Sigmoid colon (tissue), 7 donors: ENCODE data around the gene FBLN7. TPM values are rescaled to one million over a fixed set of nuclear protein-coding genes. Genes with fewer than 3 reads are reported as not detected.
"Not testable (repeated sequence)": the region's sequence is repeated elsewhere in the genome, so short reads cannot be mapped to it uniquely, and the experiment has no call there.

Experiments
- DNase-seq: peaks from one replicate; pipeline ENCODE4 v3.0.0-alpha.2; 2019
- H3K27ac ChIP-seq, 4 donors: fragments of 200-600 bp; sonication (generic); one replicate each; pipeline ENCODE4 v1.5.1; 2016 to 2019; ENCODE audit warnings: mild to moderate bottlenecking in 1 of 4
- H3K27me3 ChIP-seq, 3 donors: fragments of 200-600 bp; sonication (generic); one replicate each; pipeline ENCODE4 v1.5.1; 2019; ENCODE audit warnings: mild to moderate bottlenecking in 1 of 3
- H3K36me3 ChIP-seq, 4 donors: fragments of 200-600 bp; sonication (generic); one replicate each; pipeline ENCODE4 v1.5.1; 2016 to 2019
- H3K4me1 ChIP-seq, 4 donors: fragments of 200-600 bp; sonication (generic); one replicate each; pipeline ENCODE4 v1.5.1; 2017 to 2019
- H3K4me3 ChIP-seq, 4 donors: fragments of 200-600 bp; sonication (generic); one replicate each; pipeline ENCODE4 v1.5.1; 2017 to 2019; ENCODE audit warnings: mild to moderate bottlenecking in 2 of 4, moderate library complexity in 1 of 4
- H3K9me3 ChIP-seq, 4 donors: fragments of 200-600 bp in 3 of 4; sonication (generic) in 3 of 4; one replicate each; pipeline versions ENCODE4 v1.5.1 to v1.6.1; 2013 to 2019
- CTCF ChIP-seq, 4 experiments: fragments of 450-650 bp in 3 of 4; fragments of 200-600 bp in 1 of 4; IDR thresholded peaks; one replicate each; pipeline ENCODE4 v1.5.1; 2016 to 2019; ENCODE audit warnings: antibody characterized with exemption in 4 of 4, mild to moderate bottlenecking in 3 of 4, moderate library complexity in 2 of 4
- EP300 ChIP-seq, 4 donors: sonication (generic); formaldehyde crosslinking; IDR thresholded peaks; one replicate each; pipeline ENCODE4 v1.6.1; 2017; ENCODE audit warnings: antibody characterized with exemption in 4 of 4
- POLR2A ChIP-seq, 2 donors: fragments of 450-650 bp; IDR thresholded peaks; one replicate each; pipeline ENCODE4 v1.6.1; 2016; ENCODE audit warnings: antibody characterized with exemption in 2 of 2, mild to moderate bottlenecking in 2 of 2, moderate library complexity in 2 of 2
- POLR2AphosphoS5 ChIP-seq, 4 donors: sonication (generic); formaldehyde crosslinking; IDR thresholded peaks; one replicate each; pipeline ENCODE4 v1.6.1; 2017; ENCODE audit warnings: antibody characterized with exemption in 4 of 4
- WGBS, 2 donors: extraction: QIAGEN DNeasy Blood & Tissue Kit; methylation state at CpG; one replicate each; pipeline ENCODE4 v1.1.7; 2013; 5-methylcytosine and 5-hydroxymethylcytosine counted together
- intact Hi-C: fragments of 100-400 bp; cut with DNase I; formaldehyde crosslinking; loops from one replicate; pipeline ENCODE4 v1.15.1; 2023
- polyA plus RNA-seq, 3 donors: library from polyadenylated mRNA; stranded (reverse); fragments of 200-250 nt; gene quantifications; one replicate each; pipeline ENCODE4 v1.2.3, GENCODE V29; 2013
- total RNA-seq, 4 donors: library from RNA; depleted of rRNA; stranded (reverse); fragments of >200 nt; gene quantifications; one replicate each; pipeline ENCODE4 v1.1.0, GENCODE V29; 2016
- donor health status: healthy with polysubstance abuse.
- donor health status: Bipolar disorder and iron deficiency.
- donor health status: healthy.

Gene FBLN7
- total and polyA plus RNA-seq, 7 donors = 0.95 to 3.3 (median 1.1) TPM; not detected in 2

GRCh38 chr2:112198780-112199179 lies 60.6 kb downstream of the FBLN7 start:
- H3K9me3 ChIP-seq = peaks cover 0 to 4% (median 3%) of the 10 kb centered on the region in 4 donors
- intact Hi-C loops = no loop called here
- no peak overlapping the region for H3K27ac ChIP-seq
- TF ChIP-seq CTCF (IDR thresholded peaks at IDR 0.05) (no peak), POLR2A (IDR thresholded peaks at IDR 0.05) (no peak), POLR2AphosphoS5 (IDR thresholded peaks at IDR 0.05) (no peak), EP300 (IDR thresholded peaks at IDR 0.05) (no peak)
- DNase-seq = no peak
- no peaks in the 10 kb centered on the region for H3K36me3 ChIP-seq
- no peak overlapping the region for H3K4me3 ChIP-seq
- no peaks in the 10 kb centered on the region for H3K27me3 ChIP-seq
- no peaks in the 10 kb centered on the region for H3K4me1 ChIP-seq

GRCh38 chr2:112199188-112199587 lies 61.0 kb downstream of the FBLN7 start:
- H3K4me1 ChIP-seq = no peaks in the 10 kb centered on the region
- peaks cover 0 to 5% (median 3%) of the 10 kb centered on the region in 4 donors for H3K9me3 ChIP-seq
- H3K27me3 ChIP-seq = no peaks in the 10 kb centered on the region
- H3K27ac ChIP-seq = no peak overlapping the region
- no peak overlapping the region for H3K4me3 ChIP-seq
- intact Hi-C loops = no loop called here
- DNase-seq = no peak
- no peak for TF ChIP-seq CTCF (IDR thresholded peaks at IDR 0.05)
- TF ChIP-seq EP300 (IDR thresholded peaks at IDR 0.05) = no peak
- TF ChIP-seq POLR2A (IDR thresholded peaks at IDR 0.05) = no peak
- TF ChIP-seq POLR2AphosphoS5 (IDR thresholded peaks at IDR 0.05) = no peak
- WGBS, 2 donors = 82 to 90% methylated on average over 3 of the region's 3 CpGs
- no peaks in the 10 kb centered on the region for H3K36me3 ChIP-seq

GRCh38 chr2:112201696-112202430 lies 63.7 kb downstream of the FBLN7 start:
- Histone ChIP-seq H3K36me3 (no peaks in the 10 kb centered on the region), H3K4me1 (no peaks in the 10 kb centered on the region), H3K27me3 (no peaks in the 10 kb centered on the region), H3K9me3 (peaks cover 0 to 9% (median 4%) of the 10 kb centered on the region in 4 donors), H3K27ac (no peak overlapping the region), H3K4me3 (no peak overlapping the region)
- intact Hi-C loops = no loop called here
- TF ChIP-seq EP300 (IDR thresholded peaks at IDR 0.05) (no peak), POLR2AphosphoS5 (IDR thresholded peaks at IDR 0.05) (no peak), CTCF (IDR thresholded peaks at IDR 0.05) (no peak), POLR2A (IDR thresholded peaks at IDR 0.05) (no peak)
- WGBS, 2 donors = 88 to 91% methylated on average over 3 of the region's 3 CpGs
- DNase-seq = no peak

- TF ChIP-seq EP300 (IDR thresholded peaks at IDR 0.05) (no peak), POLR2A (IDR thresholded peaks at IDR 0.05) (no peak), CTCF (IDR thresholded peaks at IDR 0.05) (no peak), POLR2AphosphoS5 (IDR thresholded peaks at IDR 0.05) (no peak)
- no peaks in the 10 kb centered on the region for H3K4me1 ChIP-seq
- H3K9me3 ChIP-seq = peaks cover 0 to 9% (median 4%) of the 10 kb centered on the region in 4 donors
- no peaks in the 10 kb centered on the region for H3K27me3 ChIP-seq
- no peak overlapping the region for H3K4me3 ChIP-seq
- DNase-seq = no peak
- H3K36me3 ChIP-seq = no peaks in the 10 kb centered on the region
- intact Hi-C loops = no loop called here
- 86 to 87% methylated on average over 2 of the region's 2 CpGs for WGBS, 2 donors
- H3K27ac ChIP-seq = no peak overlapping the region
Observed at GRCh38 chr2:112204411-112204810, 66.2 kb downstream of the FBLN7 start.

GRCh38 chr2:112207905-112208304 lies 69.7 kb downstream of the FBLN7 start:
- H3K27me3 ChIP-seq, H3K27ac ChIP-seq, H3K4me3 ChIP-seq, H3K36me3 ChIP-seq, H3K4me1 ChIP-seq, DNase-seq, intact Hi-C loops, H3K9me3 ChIP-seq: not testable (repeated sequence)
- WGBS, 2 donors = 87 to 89% methylated on average over 3 of the region's 3 CpGs
